ENCODE results near the gene TMEM266. TPM values are rescaled to one million over a fixed set of nuclear protein-coding genes. Genes with fewer than 3 reads are reported as not detected.

Gene TMEM266
- polyA plus RNA-seq, 3 donors, result not detected

- no peaks in the 10 kb centered on the region for H3K36me3 Mint-ChIP-seq
- no peaks in the 10 kb centered on the region for H4K20me1 ChIP-seq (ENCODE audit: insufficient read depth, low read length)
- H3K4me1 Mint-ChIP-seq, result peaks cover 18% of the 10 kb centered on the region
- H3K9me3 Mint-ChIP-seq, result peaks cover 0 to 3% (median 0%) of the 10 kb centered on the region in 7 donors
- H2AFZ ChIP-seq (ENCODE audit: insufficient read depth, low read depth, low read length, poor library complexity, severe bottlenecking), result no peak overlapping the region
- no peaks in the 10 kb centered on the region for H3K27me3 Mint-ChIP-seq (ENCODE audit: low read depth in 3 of 3)
- no peaks in the 10 kb centered on the region for H3K36me3 ChIP-seq (replicated peaks in 1 of 2; ENCODE audit: control insufficient read depth in 1 of 2, insufficient read depth in 2 of 2, low read length in 2 of 2)
- TF ChIP-seq CTCF (IDR thresholded peaks at IDR 0.05), result no peak
- H3K27me3 ChIP-seq (ENCODE audit: control insufficient read depth in 2 of 2, insufficient read depth in 2 of 2, low read length in 2 of 2), result no peaks in the 10 kb centered on the region
- no peak overlapping the region for H3K27ac Mint-ChIP-seq
- intact Hi-C loops (cut with micrococcal nuclease), result no loop called here
- H3K4me3 ChIP-seq (replicated peaks in 1 of 3; ENCODE audit: low read depth in 2 of 3, low read length in 3 of 3), result no peak overlapping the region
- no peak overlapping the region for H3K4me3 Mint-ChIP-seq
- H3K4me1 ChIP-seq (ENCODE audit: control insufficient read depth in 1 of 2, insufficient read depth in 2 of 2, low read length in 2 of 2), result peaks cover 21 to 22% of the 10 kb centered on the region in 2 donors
- H3K27ac ChIP-seq (ENCODE audit: low read depth in 1 of 2, low read length in 2 of 2), result no peak overlapping the region
- no peaks in the 10 kb centered on the region for H3K79me2 ChIP-seq (ENCODE audit: insufficient read depth, low read length)
- no peak for DNase-seq
- H3K9me3 ChIP-seq (replicated peaks in 1 of 2; ENCODE audit: control insufficient read depth in 1 of 2, insufficient read depth in 1 of 2, low read length in 2 of 2), result no peaks in the 10 kb centered on the region
- H3K4me2 ChIP-seq (replicated peaks; ENCODE audit: extremely low read depth, low read length, poor library complexity, severe bottlenecking), result no peak overlapping the region
- WGBS (ENCODE audit: insufficient coverage), result no CpG with 5 or more reads among the region's 2 CpGs
- no peak overlapping the region for H3K9ac ChIP-seq (ENCODE audit: insufficient read depth, low read length, poor library complexity, severe bottlenecking)
Observed at GRCh38 chr15:76073554-76073953, 13.8 kb downstream of the TMEM266 start.

GRCh38 chr15:76075046-76075445, 15.3 kb downstream of the TMEM266 start:
- Histone ChIP-seq H3K9ac (ENCODE audit: insufficient read depth, low read length, poor library complexity, severe bottlenecking) (no peak overlapping the region), H3K9me3 (replicated peaks in 1 of 2; ENCODE audit: control insufficient read depth in 1 of 2, insufficient read depth in 1 of 2, low read length in 2 of 2) (no peaks in the 10 kb centered on the region), H3K79me2 (ENCODE audit: insufficient read depth, low read length) (no peaks in the 10 kb centered on the region), H3K4me2 (replicated peaks; ENCODE audit: extremely low read depth, low read length, poor library complexity, severe bottlenecking) (no peak overlapping the region), H4K20me1 (ENCODE audit: insufficient read depth, low read length) (no peaks in the 10 kb centered on the region), H3K36me3 (replicated peaks in 1 of 2; ENCODE audit: control insufficient read depth in 1 of 2, insufficient read depth in 2 of 2, low read length in 2 of 2) (no peaks in the 10 kb centered on the region), H3K4me3 (replicated peaks in 1 of 3; ENCODE audit: low read depth in 2 of 3, low read length in 3 of 3) (no peak overlapping the region), H3K27me3 (ENCODE audit: control insufficient read depth in 2 of 2, insufficient read depth in 2 of 2, low read length in 2 of 2) (no peaks in the 10 kb centered on the region), H2AFZ (ENCODE audit: insufficient read depth, low read depth, low read length, poor library complexity, severe bottlenecking) (no peak overlapping the region), H3K27ac (ENCODE audit: low read depth in 1 of 2, low read length in 2 of 2) (no peak overlapping the region), H3K4me1 (ENCODE audit: control insufficient read depth in 1 of 2, insufficient read depth in 2 of 2, low read length in 2 of 2) (peaks cover 26 to 28% of the 10 kb centered on the region in 2 donors)
- intact Hi-C loops (cut with micrococcal nuclease), result no loop called here
- Mint-ChIP-seq H3K27me3 (ENCODE audit: low read depth in 3 of 3) (no peaks in the 10 kb centered on the region), H3K4me1 (peaks cover 24% of the 10 kb centered on the region), H3K36me3 (no peaks in the 10 kb centered on the region), H3K27ac (no peak overlapping the region), H3K9me3 (peaks cover 0 to 2% (median 0%) of the 10 kb centered on the region in 7 donors), H3K4me3 (no peak overlapping the region)
- no peak for TF ChIP-seq CTCF (IDR thresholded peaks at IDR 0.05)
- no peak for DNase-seq

Data from CD14-positive monocyte (primary cell).